DND-41 (cell line): ENCODE data around the gene VPS33B.

Experiments
- ATAC-seq: fragments of 200-7000 bp; cut with Tn5 transposase; 3 replicates; pipeline ENCODE4 v1.9.1; 2021; ENCODE audit warnings: low read depth; ENCODE audit not compliant: insufficient read depth
- DNase-seq: peaks from one replicate; pipeline ENCODE4 v3.0.0-alpha.2; 2020
- H2AFZ ChIP-seq: 2 replicates; pipeline ENCODE4 v1.6.0; 2012; ENCODE audit warnings: low read depth, low read length
- H3K27ac ChIP-seq: 2 replicates; pipeline ENCODE4 v1.5.1; 2012; ENCODE audit warnings: low read length, inconsistent platforms
- H3K27me3 ChIP-seq: fragments of 200-600 bp; sonication (generic); 2 replicates; pipeline ENCODE4 v1.6.0; 2012; ENCODE audit warnings: low read length, mild to moderate bottlenecking, inconsistent platforms; ENCODE audit not compliant: insufficient read depth, poor library complexity
- H3K36me3 ChIP-seq: 2 replicates; pipeline ENCODE4 v1.5.1; 2012; ENCODE audit warnings: low read length, inconsistent platforms; ENCODE audit not compliant: insufficient read depth
- H3K4me1 ChIP-seq: 2 replicates; pipeline ENCODE4 v1.5.1; 2012; ENCODE audit warnings: mild to moderate bottlenecking, low read length; ENCODE audit not compliant: insufficient read depth
- H3K4me2 ChIP-seq: 2 replicates; pipeline ENCODE4 v1.6.0; 2012; ENCODE audit warnings: mild to moderate bottlenecking, moderate library complexity, low read length, inconsistent platforms; ENCODE audit not compliant: insufficient read depth
- H3K4me3 ChIP-seq, 2 experiments: fragments of 200-600 bp in 1 of 2; shearing (Covaris generic) in 1 of 2; 2 replicates each; pipeline ENCODE4 v1.5.1; 2012 to 2016; ENCODE audit warnings: inconsistent platforms in 2 of 2, low read length in 2 of 2, mild to moderate bottlenecking in 2 of 2, low read depth in 1 of 2, moderate library complexity in 1 of 2
- H3K79me2 ChIP-seq: 2 replicates; pipeline ENCODE4 v1.6.0; 2012; ENCODE audit warnings: low read length, inconsistent platforms; ENCODE audit not compliant: insufficient read depth
- H3K9ac ChIP-seq: 2 replicates; pipeline ENCODE4 v1.6.0; 2012; ENCODE audit warnings: low read depth, mild to moderate bottlenecking, inconsistent platforms, low read length, moderate library complexity
- H3K9me3 ChIP-seq: 2 replicates; pipeline ENCODE4 v1.5.1; 2012; ENCODE audit warnings: low read length, moderate library complexity, mild to moderate bottlenecking, inconsistent platforms; ENCODE audit not compliant: insufficient read depth, severe bottlenecking
- H4K20me1 ChIP-seq: 2 replicates; pipeline ENCODE4 v1.6.0; 2012; ENCODE audit warnings: low read length; ENCODE audit not compliant: insufficient read depth
- EZH2 ChIP-seq: IDR thresholded peaks from 3 replicates; pipeline ENCODE4 v1.6.1; 2012; ENCODE audit warnings: borderline replicate concordance, low read depth, mild to moderate bottlenecking, moderate library complexity, low read length, inconsistent platforms; ENCODE audit not compliant: severe bottlenecking
- TF ChIP-seq, protein P1 (sequence below): IDR thresholded peaks from 2 replicates; pipeline ENCODE4 v1.5.1; 2012; ENCODE audit warnings: borderline replicate concordance, low read length, moderate library complexity, mild to moderate bottlenecking; ENCODE audit not compliant: poor library complexity, severe bottlenecking; ENCODE audit errors: extremely low read depth

Gene VPS33B

DNA sequence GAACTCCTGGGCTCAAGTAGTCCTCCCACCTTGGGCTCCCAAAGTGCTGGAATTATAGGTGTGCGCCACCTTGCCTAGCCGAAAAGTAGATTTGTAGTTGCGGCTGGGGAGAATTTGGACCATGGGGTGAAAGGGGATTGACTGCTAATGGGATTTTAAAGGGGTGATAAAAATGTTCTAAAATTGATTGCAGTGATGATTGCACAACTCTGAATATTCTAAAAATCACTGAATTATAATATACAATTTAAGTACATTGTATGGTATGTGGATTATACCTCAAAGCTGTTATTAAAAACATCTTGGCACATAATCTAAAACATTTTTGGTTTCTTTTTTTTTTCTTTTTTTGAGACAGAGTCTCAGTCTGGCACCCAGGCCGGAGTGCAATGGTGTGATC is 31.9 kb downstream of the VPS33B start:
- no peaks in the 10 kb centered on the region for H3K9me3 ChIP-seq
- H3K27ac ChIP-seq: no peak overlapping the region
- peaks cover 96% of the 10 kb centered on the region for H3K79me2 ChIP-seq
- peaks cover 13% of the 10 kb centered on the region for H3K36me3 ChIP-seq
- peaks cover 36% of the 10 kb centered on the region for H4K20me1 ChIP-seq
- H3K4me2 ChIP-seq: peak overlapping the region; percentile 27; the same call in 1 of the 2 replicates
- H3K4me3 ChIP-seq: no peak overlapping the region
- H3K27me3 ChIP-seq: no peaks in the 10 kb centered on the region
- ATAC-seq (no peak), DNase-seq (no peak)
- H3K4me1 ChIP-seq: peaks cover 32% of the 10 kb centered on the region
- no peak overlapping the region for H2AFZ ChIP-seq
- no peak overlapping the region for H3K9ac ChIP-seq
- TF ChIP-seq, protein P1, sequence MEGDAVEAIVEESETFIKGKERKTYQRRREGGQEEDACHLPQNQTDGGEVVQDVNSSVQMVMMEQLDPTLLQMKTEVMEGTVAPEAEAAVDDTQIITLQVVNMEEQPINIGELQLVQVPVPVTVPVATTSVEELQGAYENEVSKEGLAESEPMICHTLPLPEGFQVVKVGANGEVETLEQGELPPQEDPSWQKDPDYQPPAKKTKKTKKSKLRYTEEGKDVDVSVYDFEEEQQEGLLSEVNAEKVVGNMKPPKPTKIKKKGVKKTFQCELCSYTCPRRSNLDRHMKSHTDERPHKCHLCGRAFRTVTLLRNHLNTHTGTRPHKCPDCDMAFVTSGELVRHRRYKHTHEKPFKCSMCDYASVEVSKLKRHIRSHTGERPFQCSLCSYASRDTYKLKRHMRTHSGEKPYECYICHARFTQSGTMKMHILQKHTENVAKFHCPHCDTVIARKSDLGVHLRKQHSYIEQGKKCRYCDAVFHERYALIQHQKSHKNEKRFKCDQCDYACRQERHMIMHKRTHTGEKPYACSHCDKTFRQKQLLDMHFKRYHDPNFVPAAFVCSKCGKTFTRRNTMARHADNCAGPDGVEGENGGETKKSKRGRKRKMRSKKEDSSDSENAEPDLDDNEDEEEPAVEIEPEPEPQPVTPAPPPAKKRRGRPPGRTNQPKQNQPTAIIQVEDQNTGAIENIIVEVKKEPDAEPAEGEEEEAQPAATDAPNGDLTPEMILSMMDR: no peak

DNA sequence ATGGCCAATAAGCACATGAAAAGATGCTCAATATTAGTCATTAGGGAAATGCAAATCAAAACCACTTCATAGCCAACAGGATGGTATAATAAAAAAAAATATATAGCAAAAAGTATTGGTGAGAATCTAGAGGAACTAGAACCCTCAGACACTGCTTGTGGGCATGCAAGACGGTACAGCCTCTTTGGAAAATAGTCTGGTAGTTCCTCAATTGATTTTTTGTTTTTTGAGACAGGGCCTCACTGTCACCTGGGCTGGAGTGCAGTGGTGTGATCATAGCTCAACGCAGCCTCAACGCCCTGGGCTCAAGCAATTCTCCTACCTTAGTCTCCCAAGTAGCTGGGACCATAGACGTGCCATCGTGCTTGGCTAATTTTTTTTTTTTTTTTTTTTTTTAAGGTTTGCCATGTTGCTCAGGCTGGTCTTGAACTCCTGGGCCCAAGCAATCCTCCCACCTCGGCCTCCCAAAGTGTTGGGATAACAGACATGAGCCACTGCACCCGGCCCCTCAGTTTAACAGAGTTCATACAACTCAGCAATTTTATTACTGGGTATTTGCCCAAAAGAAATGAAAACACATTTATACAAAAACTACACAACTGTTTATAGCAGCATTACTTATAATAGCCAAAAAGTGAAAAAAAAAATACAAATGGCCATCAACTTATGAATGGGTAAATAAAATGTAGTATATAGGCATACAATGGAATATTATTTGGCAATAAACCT is 33.2 kb downstream of the VPS33B start:
- no peaks in the 10 kb centered on the region for H3K27me3 ChIP-seq
- ATAC-seq: no peak
- H3K36me3 ChIP-seq: peaks cover 19% of the 10 kb centered on the region
- no peak overlapping the region for H3K27ac ChIP-seq
- no peaks in the 10 kb centered on the region for H3K9me3 ChIP-seq
- DNase-seq: no peak
- H3K4me1 ChIP-seq: peaks cover 27% of the 10 kb centered on the region
- H2AFZ ChIP-seq: no peak overlapping the region
- H3K4me3 ChIP-seq: no peak overlapping the region
- H3K9ac ChIP-seq: no peak overlapping the region
- peaks cover 43% of the 10 kb centered on the region for H4K20me1 ChIP-seq
- H3K4me2 ChIP-seq: peak overlapping the region; percentile 39; the same call in 1 of the 2 replicates
- TF ChIP-seq, protein P1: no peak
- no peak for TF ChIP-seq EZH2
- H3K79me2 ChIP-seq: peaks cover 99% of the 10 kb centered on the region

DNA sequence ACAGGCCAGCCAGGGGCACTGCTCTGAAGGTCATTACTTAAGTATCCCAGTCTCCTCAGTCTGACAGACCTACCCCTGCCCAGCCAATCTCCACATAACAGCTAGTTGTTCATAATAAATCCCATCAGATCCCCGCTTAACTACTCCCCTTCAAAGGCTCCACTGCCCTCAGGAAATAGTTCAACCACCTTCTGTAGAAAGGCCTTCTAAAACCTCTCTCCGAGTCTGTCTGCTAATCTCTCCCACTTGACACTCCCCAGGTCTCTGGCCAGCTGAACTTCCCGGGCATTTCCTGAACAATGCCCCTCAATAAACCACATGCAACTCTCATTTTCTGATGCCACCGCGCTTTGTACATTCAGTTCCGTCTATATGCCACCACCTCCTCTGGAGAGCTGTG is 34.1 kb downstream of the VPS33B start:
- Histone ChIP-seq H4K20me1 (peaks cover 47% of the 10 kb centered on the region), H3K9ac (no peak overlapping the region), H3K4me2 (no peak overlapping the region; the same call in 1 of the 2 replicates), H2AFZ (no peak overlapping the region), H3K36me3 (peaks cover 28% of the 10 kb centered on the region), H3K27me3 (no peaks in the 10 kb centered on the region), H3K4me3 (no peak overlapping the region), H3K27ac (no peak overlapping the region), H3K4me1 (peaks cover 26% of the 10 kb centered on the region), H3K9me3 (no peaks in the 10 kb centered on the region), H3K79me2 (peaks cover 99% of the 10 kb centered on the region)
- DNase-seq: no peak
- TF ChIP-seq, protein P1: no peak
- TF ChIP-seq EZH2: no peak
- ATAC-seq: no peak
